Lower leg skin (tissue), 4 donors: Measurements from ENCODE around the gene PHETA2. TPM values are rescaled to one million over a fixed set of nuclear protein-coding genes. Genes with fewer than 3 reads are reported as not detected.
"Not testable (repeated sequence)": the region's sequence is repeated elsewhere in the genome, so short reads cannot be mapped to it uniquely, and the experiment has no call there.

Experiments
- DNase-seq, 2 donors: peaks; one replicate each; pipeline ENCODE4 v3.0.0-alpha.2; 2019; ENCODE audit warnings: low spot score in 2 of 2
- H3K4me3 ChIP-seq: fragments of 200-600 bp; sonication (generic); 2 replicates; pipeline ENCODE4 v1.5.1; 2017; ENCODE audit warnings: mild to moderate bottlenecking, low read depth; ENCODE audit not compliant: poor library complexity, severe bottlenecking
- POLR2A ChIP-seq, 2 donors: fragments of 450-650 bp; IDR thresholded peaks; one replicate each; pipeline ENCODE4 v1.6.1; 2016 to 2017; ENCODE audit warnings: antibody characterized with exemption in 2 of 2, mild to moderate bottlenecking in 1 of 2, moderate library complexity in 1 of 2
- WGBS, 2 donors: methylation state at CpG; one replicate each; pipeline ENCODE4 v1.1.5; 2018; 5-methylcytosine and 5-hydroxymethylcytosine counted together
- intact Hi-C: fragments of 100-400 bp; cut with DNase I; formaldehyde crosslinking; loops from one replicate; pipeline ENCODE4 v1.15.0; 2023; ENCODE audit warnings: low total_unique reads
- total RNA-seq, 4 donors: library from RNA; depleted of rRNA; stranded (reverse); fragments of >200 nt; gene quantifications; one replicate each; pipeline ENCODE4 v1.1.0, GENCODE V29; 2016
- TF ChIP-seq, protein P1 (sequence below), 3 donors: fragments of 450-650 bp; IDR thresholded peaks; one replicate each; pipeline ENCODE4 v1.5.1; 2016; ENCODE audit warnings: antibody characterized with exemption in 3 of 3, mild to moderate bottlenecking in 3 of 3, moderate library complexity in 2 of 3

PHETA2 gene
- total RNA-seq, 4 donors from 2014 or later = 4.1 to 13.0 (median 11.3) TPM

GRCh38 chr22:42066937-42067336 lies 7.1 kb upstream of the PHETA2 start:
- peak in 1 of 2 donors; percentile 76 for DNase-seq

DNA sequence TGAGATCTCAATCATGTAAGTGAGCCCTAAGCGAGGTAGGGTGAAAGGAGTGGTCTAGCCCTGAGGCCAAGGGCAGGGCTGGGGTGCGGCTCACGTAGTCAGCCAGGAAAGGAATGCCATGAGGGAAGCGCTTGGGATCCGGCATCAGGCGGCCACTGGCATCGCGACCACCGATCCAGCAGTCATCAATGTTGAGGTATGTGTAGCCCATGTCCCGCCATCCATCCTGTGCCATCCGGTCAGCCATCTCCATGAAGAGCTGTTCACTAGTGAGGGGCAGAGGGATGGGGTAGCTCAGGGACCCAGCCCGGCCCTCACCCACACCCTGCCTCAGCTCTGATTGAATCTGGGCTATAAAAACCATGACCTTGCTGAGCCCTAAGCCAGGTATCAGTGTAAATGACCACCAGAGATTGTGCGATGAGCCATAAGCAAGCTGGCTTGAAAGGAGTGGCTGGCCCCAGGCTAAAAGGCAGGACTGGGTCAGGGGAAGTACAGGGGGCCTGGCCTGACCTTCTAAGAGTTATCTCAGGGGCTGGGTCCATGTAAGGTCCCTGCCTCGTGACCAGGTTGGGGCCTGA lies 6.3 kb upstream of the PHETA2 start:
- TF ChIP-seq POLR2A (IDR thresholded peaks at IDR 0.05) = no peak
- TF ChIP-seq, protein P1, sequence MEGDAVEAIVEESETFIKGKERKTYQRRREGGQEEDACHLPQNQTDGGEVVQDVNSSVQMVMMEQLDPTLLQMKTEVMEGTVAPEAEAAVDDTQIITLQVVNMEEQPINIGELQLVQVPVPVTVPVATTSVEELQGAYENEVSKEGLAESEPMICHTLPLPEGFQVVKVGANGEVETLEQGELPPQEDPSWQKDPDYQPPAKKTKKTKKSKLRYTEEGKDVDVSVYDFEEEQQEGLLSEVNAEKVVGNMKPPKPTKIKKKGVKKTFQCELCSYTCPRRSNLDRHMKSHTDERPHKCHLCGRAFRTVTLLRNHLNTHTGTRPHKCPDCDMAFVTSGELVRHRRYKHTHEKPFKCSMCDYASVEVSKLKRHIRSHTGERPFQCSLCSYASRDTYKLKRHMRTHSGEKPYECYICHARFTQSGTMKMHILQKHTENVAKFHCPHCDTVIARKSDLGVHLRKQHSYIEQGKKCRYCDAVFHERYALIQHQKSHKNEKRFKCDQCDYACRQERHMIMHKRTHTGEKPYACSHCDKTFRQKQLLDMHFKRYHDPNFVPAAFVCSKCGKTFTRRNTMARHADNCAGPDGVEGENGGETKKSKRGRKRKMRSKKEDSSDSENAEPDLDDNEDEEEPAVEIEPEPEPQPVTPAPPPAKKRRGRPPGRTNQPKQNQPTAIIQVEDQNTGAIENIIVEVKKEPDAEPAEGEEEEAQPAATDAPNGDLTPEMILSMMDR (IDR thresholded peaks at IDR 0.05) = no peak
- intact Hi-C loops = no loop called here
- peak in 1 of 2 donors; percentile 67 for DNase-seq
- 70 to 83% methylated on average over 12 to 14 of the region's 14 CpGs for WGBS, 2 donors
- H3K4me3 ChIP-seq = no peak overlapping the region

More at GRCh38 chr22:42066937-42067336, 7.1 kb upstream of the PHETA2 start:
- WGBS, 2 donors = 95 to 99% methylated on average over 10 of the region's 10 CpGs
- TF ChIP-seq, protein P1 (IDR thresholded peaks at IDR 0.05) = no peak
- TF ChIP-seq POLR2A (IDR thresholded peaks at IDR 0.05) = no peak
- H3K4me3 ChIP-seq = no peak overlapping the region
- intact Hi-C loops = no loop called here

- WGBS, 2 donors = 86 to 98% methylated on average over 4 of the region's 4 CpGs
Observed at GRCh38 chr22:42068291-42068690, 5.8 kb upstream of the PHETA2 start.

GRCh38 chr22:42069801-42070516 lies 4.1 kb upstream of the PHETA2 start:
- DNase-seq = peak in 1 of 2 donors; percentile 50
- no peak for TF ChIP-seq POLR2A (IDR thresholded peaks at IDR 0.05)
- TF ChIP-seq, protein P1 (IDR thresholded peaks at IDR 0.05) = no peak
- H3K4me3 ChIP-seq = peak overlapping the region; percentile 33
- 13 to 17% methylated on average over 19 of the region's 19 CpGs for WGBS, 2 donors
- intact Hi-C loops = no loop called here

More at GRCh38 chr22:42068291-42068690, 5.8 kb upstream of the PHETA2 start:
- no peak overlapping the region for H3K4me3 ChIP-seq
- intact Hi-C loops = no loop called here
- TF ChIP-seq POLR2A (IDR thresholded peaks at IDR 0.05) = no peak
- TF ChIP-seq, protein P1 (IDR thresholded peaks at IDR 0.05) = no peak
- DNase-seq = peak in 1 of 2 donors; percentile 59

DNA sequence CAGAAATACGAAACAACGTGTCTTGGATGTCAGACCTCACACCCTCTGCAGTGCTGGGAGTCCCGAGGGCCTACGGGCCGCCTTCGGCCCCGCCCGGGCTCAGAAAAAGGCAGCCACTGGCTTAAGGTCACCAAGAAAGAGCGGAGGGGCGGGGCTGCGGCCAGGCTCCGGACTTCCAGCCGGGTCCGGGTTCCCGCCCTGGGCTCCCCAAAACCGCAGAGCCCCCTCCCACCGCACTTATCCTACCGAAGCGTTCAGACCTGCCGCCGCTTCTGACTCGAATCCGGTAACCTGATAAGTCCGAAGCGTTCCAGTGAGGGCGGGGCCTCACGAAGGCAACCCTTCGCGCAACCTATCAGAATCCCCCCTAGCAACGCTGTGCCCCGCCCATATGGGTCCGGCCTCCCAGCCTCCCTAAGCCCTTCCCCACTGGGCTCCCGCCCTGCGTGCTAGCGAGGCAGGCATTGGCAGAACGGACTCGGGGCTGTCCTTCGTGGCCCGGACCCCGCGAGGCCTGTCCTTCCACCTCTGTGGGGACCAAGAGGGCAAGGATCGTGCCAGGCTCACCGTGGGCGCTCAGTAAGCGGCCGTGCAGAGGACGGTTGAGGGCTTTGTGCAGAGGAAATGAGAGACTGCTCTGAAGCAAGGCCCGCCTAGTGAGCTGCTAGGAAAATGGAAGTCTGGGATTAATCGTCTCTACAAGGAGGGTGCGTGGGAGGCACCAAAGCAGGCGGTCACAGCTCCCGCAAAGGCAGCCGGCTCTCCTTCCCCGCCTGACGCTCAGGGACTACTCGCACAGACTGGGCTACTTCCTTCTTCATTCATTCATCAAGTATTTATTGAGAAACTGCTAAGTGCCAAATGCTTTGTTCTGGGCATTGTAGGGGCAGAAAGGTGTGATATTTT lies 3.3 kb upstream of the PHETA2 start, which contains the start of gene NAGA:
TSS of gene NAGA (minus strand) at position 296 of the 906 bp plus-strand sequence. CDS start 515 bp downstream, outside the sequence.
- WGBS, 2 donors = 0% methylated on average over 42 to 48 of the region's 56 CpGs
- TF ChIP-seq, protein P1 (IDR thresholded peaks at IDR 0.05) = no peak
- no peak for TF ChIP-seq POLR2A (IDR thresholded peaks at IDR 0.05)
- intact Hi-C loops = no loop called here
- peak within 1 kb of the TSS; percentile 33 for H3K4me3 ChIP-seq
- peak; percentile 95 to 99 for DNase-seq

DNA sequence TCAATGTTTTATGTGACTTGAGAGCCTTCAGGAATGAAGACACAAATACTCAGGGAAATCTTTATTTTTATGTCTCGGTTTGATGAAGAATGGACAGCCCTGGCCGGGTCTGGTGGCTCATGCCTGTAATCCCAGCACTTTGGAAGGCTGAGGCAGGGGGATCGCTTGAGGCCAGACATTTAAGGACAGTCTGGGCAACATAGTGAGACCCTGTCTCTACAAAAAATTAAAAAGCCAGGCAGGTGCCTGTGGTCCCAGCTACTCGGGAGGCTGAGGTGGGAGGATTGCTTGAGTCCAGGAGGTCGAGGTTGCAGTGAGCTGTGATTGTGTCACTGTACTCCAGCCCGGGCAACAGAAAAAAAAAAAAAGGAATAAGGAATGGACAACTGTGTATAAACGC lies 2.5 kb upstream of the PHETA2 start:
- WGBS, 2 donors = 62 to 63% methylated on average over 7 of the region's 7 CpGs
- intact Hi-C loops, H3K4me3 ChIP-seq: not testable (repeated sequence)
- DNase-seq = peak in 1 of 2 donors; percentile 57
